Body of pancreas (tissue), 4 donors: Measurements from ENCODE around the gene RNU6-9. TPM values are rescaled to one million over a fixed set of nuclear protein-coding genes. Genes with fewer than 3 reads are reported as not detected.
A peak's percentile ranks its signal among the peaks of the same experiment; 100 is the strongest.
"Not testable (repeated sequence)": the region's sequence is repeated elsewhere in the genome, so short reads cannot be mapped to it uniquely, and the experiment has no call there.

Experiments used
- ATAC-seq: fragments of 150-250 bp; one replicate; pipeline ENCODE4 v1.9.1; 2016
- DNase-seq, 4 donors: peaks; one replicate each; pipeline ENCODE4 v3.0.0-alpha.2; 2019
- H3K27ac ChIP-seq, 4 donors: fragments of 200-600 bp; sonication (generic); 1 replicate in 3 of 4; 2 replicates in 1 of 4; pipeline versions ENCODE4 v1.5.1 to v1.6.1; 2016 to 2019; ENCODE audit warnings: mild to moderate bottlenecking in 1 of 4, mixed read lengths in 1 of 4, moderate library complexity in 1 of 4
- H3K27me3 ChIP-seq, 2 donors: fragments of 200-600 bp; sonication (generic); one replicate each; pipeline ENCODE4 v1.6.0; 2016; ENCODE audit warnings: mild to moderate bottlenecking in 1 of 2
- H3K36me3 ChIP-seq, 2 donors: fragments of 200-600 bp; sonication (generic); replicated peaks in 1 of 2; 2 replicates each; pipeline ENCODE4 v1.5.1; 2016; ENCODE audit warnings: low read depth in 2 of 2; ENCODE audit not compliant: insufficient read depth in 1 of 2
- H3K4me1 ChIP-seq: fragments of 200-600 bp; sonication (generic); one replicate; pipeline ENCODE4 v1.6.0; 2016
- H3K4me3 ChIP-seq, 2 donors: fragments of 200-600 bp; sonication (generic); 1 replicate in 1 of 2; 2 replicates in 1 of 2; pipeline ENCODE4 v1.5.1; 2016 to 2019
- H3K9me3 ChIP-seq, 3 donors: fragments of 200-600 bp; sonication (generic); 1 replicate in 2 of 3; 2 replicates in 1 of 3; pipeline ENCODE4 v1.5.1; 2016
- CTCF ChIP-seq, 7 experiments: fragments of 450-650 bp in 4 of 7; fragments of 200-600 bp in 3 of 7; sonication (generic) in 3 of 7; IDR thresholded peaks; one replicate each; pipeline ENCODE4 v1.5.1; 2016 to 2019; ENCODE audit warnings: antibody characterized with exemption in 7 of 7
- POLR2A ChIP-seq, 3 donors: fragments of 450-650 bp; IDR thresholded peaks; one replicate each; pipeline ENCODE4 v1.6.1; 2016; ENCODE audit warnings: antibody characterized with exemption in 3 of 3, mild to moderate bottlenecking in 2 of 3
- WGBS, 2 donors: methylation state at CpG; one replicate each; pipeline ENCODE4 v1.1.5; 2017; 5-methylcytosine and 5-hydroxymethylcytosine counted together
- intact Hi-C: fragments of 100-400 bp; cut with DNase I; formaldehyde crosslinking; loops from one replicate; pipeline ENCODE4 v1.15.1; 2023
- total RNA-seq, 2 donors: library from RNA; depleted of rRNA; stranded (reverse); fragments of >200 nt; gene quantifications; one replicate each; pipeline ENCODE4 v1.1.0, GENCODE V29; 2016

Gene RNU6-9
- total RNA-seq, 2 donors from 2014 or later = not detected

GRCh38 chr19:848386-848921, 44.8 kb upstream of the RNU6-9 start:
- H3K4me1 ChIP-seq = peaks cover 18% of the 10 kb centered on the region
- no peak for DNase-seq
- 27 to 47% methylated on average over 7 to 12 of the region's 12 CpGs for WGBS, 2 donors
- H3K27ac ChIP-seq = no peak overlapping the region
- no peak overlapping the region for H3K4me3 ChIP-seq
- intact Hi-C loops = no loop called here
- no peaks in the 10 kb centered on the region for H3K36me3 ChIP-seq
- TF ChIP-seq POLR2A (IDR thresholded peaks at IDR 0.05) (no peak), CTCF (IDR thresholded peaks at IDR 0.05) (no peak)
- peaks cover 0 to 11% of the 10 kb centered on the region in 2 donors for H3K27me3 ChIP-seq
- H3K9me3 ChIP-seq = no peaks in the 10 kb centered on the region
- ATAC-seq = no peak

GRCh38 chr19:849195-849594, 44.1 kb upstream of the RNU6-9 start:
- peaks cover 12% of the 10 kb centered on the region for H3K4me1 ChIP-seq
- H3K4me3 ChIP-seq, H3K36me3 ChIP-seq, ATAC-seq, H3K27ac ChIP-seq, H3K27me3 ChIP-seq, H3K9me3 ChIP-seq, intact Hi-C loops: not testable (repeated sequence)
- 71 to 79% methylated on average over 8 of the region's 8 CpGs for WGBS, 2 donors
- DNase-seq = peak in 1 of 4 donors; percentile 7

- WGBS, 2 donors = 15% methylated on average over 27 of the region's 28 CpGs; no CpG with 5 or more reads in 1 of the 2 donors
- Histone ChIP-seq H3K27me3 (peaks cover 0 to 6% of the 10 kb centered on the region in 2 donors), H3K9me3 (no peaks in the 10 kb centered on the region), H3K4me1 (peaks cover 12% of the 10 kb centered on the region), H3K27ac (peak overlapping the region; percentile 33 to 88 (median 72)), H3K4me3 (no peak overlapping the region), H3K36me3 (no peaks in the 10 kb centered on the region)
- TF ChIP-seq CTCF (IDR thresholded peaks at IDR 0.05) (no peak), POLR2A (IDR thresholded peaks at IDR 0.05) (peak in 2 of 3 donors; percentile 39 to 51)
- DNase-seq (peak; percentile 89 to 93 (median 91)), ATAC-seq (peak; percentile 95)
- intact Hi-C loops = no loop called here
Observed at GRCh38 chr19:850221-850978, 42.9 kb upstream of the RNU6-9 start.

- Histone ChIP-seq H3K27ac (peak overlapping the region; percentile 33 to 88 (median 72)), H3K27me3 (peaks cover 0 to 6% of the 10 kb centered on the region in 2 donors), H3K9me3 (no peaks in the 10 kb centered on the region), H3K36me3 (no peaks in the 10 kb centered on the region), H3K4me3 (no peak overlapping the region), H3K4me1 (peaks cover 12% of the 10 kb centered on the region)
- WGBS, 2 donors = 34 to 67% methylated on average over 1 to 13 of the region's 13 CpGs
- ATAC-seq (peak; percentile 3), DNase-seq (no peak)
- TF ChIP-seq POLR2A (IDR thresholded peaks at IDR 0.05) (peak in 1 of 3 donors; percentile 15), CTCF (IDR thresholded peaks at IDR 0.05) (no peak)
- intact Hi-C loops = no loop called here
Observed at GRCh38 chr19:850979-851335, 42.3 kb upstream of the RNU6-9 start.

GRCh38 chr19:852136-853013, 40.9 kb upstream of the RNU6-9 start, which contains the start of gene ELANE:
ELANE (plus strand) TSS chr19:852303; CDS start chr19:852329, 26 bp downstream.
- Histone ChIP-seq H3K27me3 (peaks cover 0 to 6% of the 10 kb centered on the region in 2 donors), H3K36me3 (no peaks in the 10 kb centered on the region), H3K27ac (peak within 1 kb of the TSS in 2 of 4 donors; percentile 75 to 88), H3K4me1 (peaks cover 12% of the 10 kb centered on the region), H3K9me3 (no peaks in the 10 kb centered on the region), H3K4me3 (no peak within 1 kb of the TSS)
- intact Hi-C loops = no loop called here
- ATAC-seq = no peak
- TF ChIP-seq CTCF (IDR thresholded peaks at IDR 0.05) (no peak), POLR2A (IDR thresholded peaks at IDR 0.05) (no peak)
- WGBS, 2 donors = 55 to 81% methylated on average over 8 to 49 of the region's 55 CpGs
- no peak for DNase-seq
